DOHH2 (cell line): Measurements from ENCODE around the gene ABCA5.

Experiments
- H3F3A ChIP-seq: fragments of 200-600 bp; sonication (generic), shearing (Covaris generic); 2 replicates; pipeline ENCODE4 v1.6.0; 2016; ENCODE audit warnings: antibody characterized with exemption, mild to moderate bottlenecking; ENCODE audit not compliant: control insufficient read depth, insufficient read depth
- H3K27ac ChIP-seq: fragments of 200-600 bp; sonication (generic); 2 replicates; pipeline ENCODE4 v1.5.1; 2014; ENCODE audit warnings: low read depth, mild to moderate bottlenecking, low read length, moderate library complexity
- H3K27me3 ChIP-seq: fragments of 200-600 bp; sonication (generic); 2 replicates; pipeline ENCODE4 v1.6.1; 2014; ENCODE audit warnings: mild to moderate bottlenecking, low read length, mixed read lengths; ENCODE audit not compliant: control insufficient read depth
- H3K36me3 ChIP-seq: fragments of 200-600 bp; sonication (generic); 2 replicates; pipeline ENCODE4 v1.6.1; 2014; ENCODE audit warnings: mild to moderate bottlenecking, low read length, moderate library complexity, mixed read lengths; ENCODE audit not compliant: control insufficient read depth
- H3K4me1 ChIP-seq: fragments of 200-600 bp; sonication (generic); 2 replicates; pipeline ENCODE4 v1.6.1; 2014; ENCODE audit warnings: mild to moderate bottlenecking, low read length, mixed read lengths; ENCODE audit not compliant: control insufficient read depth
- H3K4me2 ChIP-seq: fragments of 200-600 bp; sonication (generic); 2 replicates; pipeline ENCODE4 v1.6.0; 2014; ENCODE audit warnings: mild to moderate bottlenecking, low read length, moderate library complexity
- H3K4me3 ChIP-seq: fragments of 200-600 bp; sonication (generic); 2 replicates; pipeline ENCODE4 v1.5.1; 2014; ENCODE audit warnings: mild to moderate bottlenecking, low read length, mixed read lengths
- H3K79me2 ChIP-seq: fragments of 200-600 bp; sonication (generic); 2 replicates; pipeline ENCODE4 v1.6.1; 2014; ENCODE audit warnings: mild to moderate bottlenecking, low read length, mixed read lengths; ENCODE audit not compliant: control insufficient read depth
- H3K9me2 ChIP-seq: fragments of 200-600 bp; sonication (generic); replicated peaks from 2 replicates; pipeline ENCODE4 v1.6.1; 2014; ENCODE audit warnings: mild to moderate bottlenecking, low read length, mixed read lengths; ENCODE audit not compliant: control insufficient read depth
- H3K9me3 ChIP-seq: fragments of 200-600 bp; sonication (generic); 2 replicates; pipeline ENCODE4 v1.6.1; 2014; ENCODE audit warnings: antibody characterized with exemption, low read length, mixed read lengths; ENCODE audit not compliant: control insufficient read depth, insufficient read depth
- H4K20me1 ChIP-seq: fragments of 200-600 bp; sonication (generic); 2 replicates; pipeline ENCODE4 v1.6.0; 2014; ENCODE audit warnings: low read depth, mild to moderate bottlenecking, antibody characterized with exemption, low read length, moderate library complexity; ENCODE audit not compliant: control insufficient read depth, insufficient read depth
- EZH2phosphoT487 ChIP-seq: fragments of 200-600 bp; sonication (generic); IDR thresholded peaks from 2 replicates; pipeline ENCODE4 v1.6.1; 2017; ENCODE audit warnings: borderline replicate concordance, mild to moderate bottlenecking, antibody characterized with exemption, low read length, moderate library complexity, mixed read lengths
- TF ChIP-seq, protein P1 (sequence below): fragments of 200-600 bp; sonication (generic); IDR thresholded peaks from one replicate; pipeline ENCODE4 v1.5.1; 2014; ENCODE audit warnings: antibody characterized with exemption, mild to moderate bottlenecking, low read depth, low read length; ENCODE audit not compliant: poor library complexity, severe bottlenecking

ABCA5 gene

DNA sequence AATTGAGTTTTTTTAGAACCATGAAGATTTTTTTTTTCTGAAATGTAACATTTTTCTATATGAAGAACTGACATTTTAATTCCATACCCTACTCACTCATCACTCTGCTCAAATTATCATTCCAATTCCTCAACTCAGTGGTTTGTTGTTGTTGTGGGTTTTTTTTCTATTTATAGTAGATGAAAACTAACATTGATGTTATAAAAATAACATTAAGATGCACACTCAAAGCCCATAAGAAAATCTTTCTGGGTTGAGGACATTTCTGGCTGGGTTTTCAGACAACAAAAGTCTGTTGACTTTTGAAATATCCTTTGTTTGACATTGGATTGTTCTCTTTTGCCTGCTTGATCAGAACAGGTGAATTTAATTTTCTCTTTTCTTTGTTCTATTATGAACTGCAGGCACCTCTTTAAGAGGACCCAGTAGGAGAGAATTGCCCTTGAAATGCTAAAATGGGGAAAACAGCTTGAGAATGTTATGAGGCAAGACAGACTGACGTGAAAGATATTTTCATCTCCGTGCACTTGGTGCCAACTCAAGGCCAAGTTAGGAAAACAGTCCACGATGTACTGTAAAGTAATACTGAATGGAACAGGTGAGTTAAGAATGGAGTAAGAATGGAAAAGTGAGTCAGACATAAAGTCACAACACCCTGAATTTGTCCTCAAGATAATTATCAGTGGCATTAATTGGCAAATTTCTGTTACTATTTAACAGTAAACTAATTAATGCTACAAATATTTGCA lies 16.1 kb upstream of the ABCA5 start:
- H3K27me3 ChIP-seq: no peaks in the 10 kb centered on the region
- H3K9me2 ChIP-seq: no peaks in the 10 kb centered on the region
- H3K4me2 ChIP-seq: no peak overlapping the region
- no peaks in the 10 kb centered on the region for H3K79me2 ChIP-seq
- H4K20me1 ChIP-seq: no peaks in the 10 kb centered on the region
- no peak for TF ChIP-seq EZH2phosphoT487
- TF ChIP-seq, protein P1, sequence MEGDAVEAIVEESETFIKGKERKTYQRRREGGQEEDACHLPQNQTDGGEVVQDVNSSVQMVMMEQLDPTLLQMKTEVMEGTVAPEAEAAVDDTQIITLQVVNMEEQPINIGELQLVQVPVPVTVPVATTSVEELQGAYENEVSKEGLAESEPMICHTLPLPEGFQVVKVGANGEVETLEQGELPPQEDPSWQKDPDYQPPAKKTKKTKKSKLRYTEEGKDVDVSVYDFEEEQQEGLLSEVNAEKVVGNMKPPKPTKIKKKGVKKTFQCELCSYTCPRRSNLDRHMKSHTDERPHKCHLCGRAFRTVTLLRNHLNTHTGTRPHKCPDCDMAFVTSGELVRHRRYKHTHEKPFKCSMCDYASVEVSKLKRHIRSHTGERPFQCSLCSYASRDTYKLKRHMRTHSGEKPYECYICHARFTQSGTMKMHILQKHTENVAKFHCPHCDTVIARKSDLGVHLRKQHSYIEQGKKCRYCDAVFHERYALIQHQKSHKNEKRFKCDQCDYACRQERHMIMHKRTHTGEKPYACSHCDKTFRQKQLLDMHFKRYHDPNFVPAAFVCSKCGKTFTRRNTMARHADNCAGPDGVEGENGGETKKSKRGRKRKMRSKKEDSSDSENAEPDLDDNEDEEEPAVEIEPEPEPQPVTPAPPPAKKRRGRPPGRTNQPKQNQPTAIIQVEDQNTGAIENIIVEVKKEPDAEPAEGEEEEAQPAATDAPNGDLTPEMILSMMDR: no peak
- H3K9me3 ChIP-seq: no peaks in the 10 kb centered on the region
- H3K36me3 ChIP-seq: no peaks in the 10 kb centered on the region
- no peaks in the 10 kb centered on the region for H3F3A ChIP-seq
- H3K4me1 ChIP-seq: no peaks in the 10 kb centered on the region
- H3K4me3 ChIP-seq: no peak overlapping the region
- no peak overlapping the region for H3K27ac ChIP-seq

DNA sequence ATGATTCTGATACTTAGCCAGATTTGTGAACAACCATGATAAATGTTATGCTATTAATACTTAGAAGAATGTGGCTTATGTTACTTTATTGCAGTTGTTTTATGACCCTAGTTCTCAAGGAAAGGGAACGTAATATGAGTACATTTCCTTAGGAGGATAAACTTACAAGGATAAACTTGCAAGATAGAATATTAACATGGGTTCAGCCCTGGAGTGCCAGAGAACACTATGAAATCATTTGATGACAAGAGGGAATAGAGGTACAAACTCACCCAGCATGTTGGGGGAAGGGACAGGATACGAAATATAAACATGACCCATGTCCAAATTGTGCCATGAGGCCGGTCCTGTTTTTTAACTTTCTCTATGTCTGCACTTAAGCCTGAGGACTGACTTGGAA lies 13.0 kb upstream of the ABCA5 start:
- Histone ChIP-seq H3K27me3 (no peaks in the 10 kb centered on the region), H3K4me1 (no peaks in the 10 kb centered on the region), H3K9me2 (no peaks in the 10 kb centered on the region), H3K4me2 (no peak overlapping the region), H3K9me3 (no peaks in the 10 kb centered on the region; the same call in 1 of the 2 replicates), H3K4me3 (no peak overlapping the region), H3K27ac (no peak overlapping the region), H3K79me2 (no peaks in the 10 kb centered on the region), H4K20me1 (no peaks in the 10 kb centered on the region), H3K36me3 (no peaks in the 10 kb centered on the region), H3F3A (no peaks in the 10 kb centered on the region)
- TF ChIP-seq, protein P1: no peak
- TF ChIP-seq EZH2phosphoT487: no peak

DNA sequence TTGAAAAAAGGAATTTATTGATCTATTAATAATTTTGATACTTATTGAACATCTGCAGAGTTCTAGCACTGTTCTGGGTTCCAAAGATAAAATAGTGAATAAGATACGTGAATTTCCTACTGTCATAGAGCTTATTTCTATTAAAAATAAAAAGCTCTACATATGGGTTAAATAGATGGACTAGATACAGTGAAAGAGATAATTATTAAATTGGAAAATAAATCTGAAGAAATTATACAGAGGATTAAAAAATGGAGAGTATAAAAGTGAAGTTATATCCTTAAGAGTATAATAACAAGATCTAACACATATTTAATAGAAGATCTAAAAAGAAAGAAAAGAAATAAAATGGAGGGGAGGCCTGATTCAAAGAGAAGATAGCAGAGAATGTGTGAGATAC lies 10.1 kb upstream of the ABCA5 start:
- no peak overlapping the region for H3K4me2 ChIP-seq
- H3K27ac ChIP-seq: no peak overlapping the region
- no peak overlapping the region for H3K4me3 ChIP-seq
- no peaks in the 10 kb centered on the region for H3F3A ChIP-seq
- TF ChIP-seq, protein P1: no peak
- TF ChIP-seq EZH2phosphoT487: no peak
- H3K9me3 ChIP-seq: no peaks in the 10 kb centered on the region; the same call in 1 of the 2 replicates
- H3K4me1 ChIP-seq: no peaks in the 10 kb centered on the region
- H3K79me2 ChIP-seq: no peaks in the 10 kb centered on the region
- peaks cover 8% of the 10 kb centered on the region for H3K27me3 ChIP-seq
- no peaks in the 10 kb centered on the region for H3K36me3 ChIP-seq
- no peaks in the 10 kb centered on the region for H4K20me1 ChIP-seq
- no peaks in the 10 kb centered on the region for H3K9me2 ChIP-seq
